ENCODE measurements around the gene UNKL. TPM values are rescaled to one million over a fixed set of nuclear protein-coding genes. Genes with fewer than 3 reads are reported as not detected.

Gene UNKL
- total and polyA plus RNA-seq, 2 of the 8 experiments (the other 6 are each of a cell fraction or from before 2014, with no cell fraction given), result 25.1 to 31.8 TPM

- Histone ChIP-seq H3K9ac (replicated peaks in 1 of 4; ENCODE audit: extremely low read depth in 1 of 4, low read depth in 3 of 4, low read length in 3 of 4) (no peak overlapping the region), H3K4me3 (ENCODE audit: extremely low read depth in 1 of 4, insufficient read depth in 2 of 4, low read depth in 3 of 4, low read length in 4 of 4) (no peak overlapping the region), H3K9me3 (ENCODE audit: insufficient read depth in 2 of 2, low read depth in 1 of 2, low read length in 1 of 2) (no peaks in the 10 kb centered on the region), H4K5ac (ENCODE audit: insufficient read length, low read depth, low read length) (no peak overlapping the region), H3K27me3 (replicated peaks in 1 of 4; ENCODE audit: control insufficient read depth in 3 of 4, extremely low read depth in 1 of 4, insufficient read depth in 3 of 4, low read length in 3 of 4) (peaks cover 0 to 2% (median 0%) of the 10 kb centered on the region in 4 experiments; a peak in 2 of 7 replicates), H4K8ac (ENCODE audit: extremely low read depth, insufficient read depth, low read length) (no peak overlapping the region), H3K4ac (replicated peaks; ENCODE audit: insufficient read length, low read depth, low read length) (no peak overlapping the region), H2BK20ac (ENCODE audit: low read length) (no peak overlapping the region), H2BK12ac (ENCODE audit: low read depth, low read length) (no peak overlapping the region), H2BK5ac (ENCODE audit: low read depth, low read length) (no peak overlapping the region), H2AFZ (ENCODE audit: low read length) (no peak overlapping the region), H3K18ac (ENCODE audit: extremely low read depth, low read length) (no peak overlapping the region), H3K79me1 (ENCODE audit: low read depth, low read length) (0 out of 2 replicates have a peak, but pooled peaks cover 6% of the 10 kb centered on the region), H3K56ac (replicated peaks; ENCODE audit: insufficient read length, low read depth, low read length) (no peak overlapping the region), H2AK5ac (ENCODE audit: low read depth, low read length) (no peak overlapping the region), H2BK120ac (replicated peaks; ENCODE audit: low read depth, low read length) (no peak overlapping the region), H4K20me1 (replicated peaks in 1 of 2; ENCODE audit: control insufficient read depth in 1 of 2, insufficient read depth in 2 of 2, low read length in 2 of 2) (peaks cover 0 to 12% of the 10 kb centered on the region in 2 experiments), H3K23me2 (ENCODE audit: low read depth, low read length) (peaks cover 15% of the 10 kb centered on the region), H3K23ac (ENCODE audit: insufficient read length) (no peak overlapping the region), H2BK15ac (ENCODE audit: low read length) (no peak overlapping the region), H3K4me2 (ENCODE audit: insufficient read depth in 1 of 2, low read depth in 2 of 2, low read length in 2 of 2) (no peak overlapping the region), H3K79me2 (ENCODE audit: control insufficient read depth in 1 of 2, insufficient read depth in 2 of 2, low read length in 2 of 2) (peaks cover 0 to 13% of the 10 kb centered on the region in 2 experiments; a peak in 2 of 4 replicates), H3K14ac (ENCODE audit: insufficient read length) (no peak overlapping the region), H3K4me1 (replicated peaks in 1 of 4; ENCODE audit: control insufficient read depth in 3 of 4, insufficient read depth in 4 of 4, low read length in 3 of 4) (peaks cover 0 to 18% (median 7%) of the 10 kb centered on the region in 4 experiments; a peak in 5 of 7 replicates), H3K27ac (ENCODE audit: low read depth, low read length) (no peak overlapping the region), H3K36me3 (ENCODE audit: control insufficient read depth in 2 of 4, insufficient read depth in 4 of 4, low read length in 3 of 4) (peaks cover 4 to 9% (median 5%) of the 10 kb centered on the region in 4 experiments; a peak in 4 of 8 replicates), H4K91ac (replicated peaks; ENCODE audit: insufficient read length, low read length) (no peak overlapping the region)
- FAIRE-seq (no peak), DNase-seq (ENCODE audit: low read depth in 1 of 2, low spot score in 2 of 2) (no peak)
- WGBS, 2 experiments (ENCODE audit: extremely low coverage in 1 of 2, insufficient coverage in 1 of 2, insufficient read length in 1 of 2, insufficient replicate concordance in 2 of 2, low coverage in 1 of 2, low lambda C conversion rate in 2 of 2, missing lambda C conversion rate in 1 of 2), result 88% methylated on average over 25 of the region's 31 CpGs; no CpG with 5 or more reads in 1 of the 2 experiments
- ChIA-PET POLR2A (ENCODE audit: partially characterized antibody) (interaction anchor here (0.6 to 3.0 kb wide), 6 partner anchors 10 to 432 kb away, joined by 3 to 19 read pairs (median 4); no protein-coding TSS in a partner anchor), CTCF (ENCODE audit: partially characterized antibody) (interaction anchor here (0.6 to 11.1 kb wide), 12 partner anchors 9 to 712 kb away, joined by 3 to 52 read pairs (median 3); partner anchors contain the start of gene BAIAP3)
- TF ChIP-seq KDM1A (IDR thresholded peaks at IDR 0.05; ENCODE audit: borderline replicate concordance, low read length) (no peak), GTF2F1 (IDR thresholded peaks at IDR 0.05; ENCODE audit: borderline replicate concordance, low read depth, low read length) (no peak), RFX5 (IDR thresholded peaks at IDR 0.05; ENCODE audit: borderline replicate concordance, low read depth, low read length) (no peak), TAF7 (optimal IDR thresholded peaks at IDR 0.05; ENCODE audit: borderline replicate concordance, low read depth, low read length) (no peak), ATF2 (IDR thresholded peaks at IDR 0.05; ENCODE audit: low read length) (no peak), ATF3 (IDR thresholded peaks at IDR 0.05; ENCODE audit: insufficient read depth, low read depth, low read length) (no peak), MAX (IDR thresholded peaks at IDR 0.05) (no peak), MAFK (IDR thresholded peaks at IDR 0.05; ENCODE audit: low read depth, low read length) (no peak), YY1 (IDR thresholded peaks at IDR 0.05; ENCODE audit: low read depth, low read length) (no peak), KDM4A (IDR thresholded peaks at IDR 0.05; ENCODE audit: low read depth, low read length, severe bottlenecking) (no peak)
Observed at GRCh38 chr16:1347286-1347855, 67.1 kb downstream of the UNKL start.
